Chondrocyte (in vitro differentiated cells): ENCODE results near the gene PRKACA. TPM values are rescaled to one million over a fixed set of nuclear protein-coding genes. Genes with fewer than 3 reads are reported as not detected.

Experiments
- DNase-seq: peaks from one replicate; pipeline ENCODE4 v3.0.0; 2021; ENCODE audit warnings: mixed read lengths, low spot score
- H3K27ac Mint-ChIP-seq: one replicate; pipeline ENCODE4 v1.8.0; 2021; ENCODE audit warnings: mild to moderate bottlenecking, moderate library complexity, mixed read lengths; ENCODE audit not compliant: unreplicated experiment
- H3K27me3 Mint-ChIP-seq: 2 replicates; pipeline ENCODE4 v1.8.0; 2021; ENCODE audit warnings: low read depth, mixed read lengths
- H3K36me3 Mint-ChIP-seq: 2 replicates; pipeline ENCODE4 v1.8.0; 2021; ENCODE audit warnings: low read depth, mixed read lengths
- H3K4me1 Mint-ChIP-seq: 2 replicates; pipeline ENCODE4 v1.8.0; 2021; ENCODE audit warnings: low read depth, mild to moderate bottlenecking, mixed read lengths
- H3K4me3 Mint-ChIP-seq: one replicate; pipeline ENCODE4 v1.8.0; 2021; ENCODE audit warnings: mild to moderate bottlenecking, moderate library complexity, mixed read lengths; ENCODE audit not compliant: unreplicated experiment
- H3K9me3 Mint-ChIP-seq: 2 replicates; pipeline ENCODE4 v1.8.0; 2021; ENCODE audit warnings: low read depth, mixed read lengths
- total RNA-seq: library from RNA; stranded (reverse); gene quantifications from 3 replicates; pipeline ENCODE4 v1.2.1, GENCODE V29; 2021
- TF ChIP-seq, protein P1 (sequence below): fragments of 200-600 bp; sonication (generic); IDR thresholded peaks from 2 replicates; pipeline ENCODE4 v1.5.0; 2021; ENCODE audit warnings: antibody characterized with exemption, mild to moderate bottlenecking, moderate library complexity

Gene PRKACA
- total RNA-seq, 1 donor from 2014 or later, result 88.2 TPM

DNA sequence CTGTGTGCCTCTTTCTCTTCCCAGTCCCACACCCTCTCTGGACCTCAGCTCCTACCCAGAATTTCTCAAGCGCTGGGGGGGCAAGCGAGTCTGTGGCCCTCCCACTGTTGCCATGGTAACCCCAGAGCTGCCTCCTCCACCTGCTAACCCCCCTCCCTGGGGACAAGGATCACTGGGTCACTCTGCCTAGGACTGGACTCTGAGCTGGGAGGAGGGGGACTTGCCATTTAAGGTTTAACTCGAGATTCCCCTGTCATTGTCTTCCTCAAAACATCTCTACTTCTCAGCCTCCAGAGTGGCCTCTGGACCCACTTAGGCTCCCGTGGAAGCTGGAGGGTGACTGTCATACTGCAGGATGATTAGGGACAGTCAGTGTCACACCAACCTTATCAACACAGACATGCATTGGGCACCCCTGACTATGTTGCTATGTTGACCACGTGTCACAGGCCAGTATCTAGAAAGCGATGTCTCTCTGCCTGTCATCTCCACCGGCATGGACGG lies 57.9 kb downstream of the PRKACA start:
- no peaks in the 10 kb centered on the region for H3K9me3 Mint-ChIP-seq
- H3K4me3 Mint-ChIP-seq, result no peak overlapping the region
- TF ChIP-seq, protein P1, sequence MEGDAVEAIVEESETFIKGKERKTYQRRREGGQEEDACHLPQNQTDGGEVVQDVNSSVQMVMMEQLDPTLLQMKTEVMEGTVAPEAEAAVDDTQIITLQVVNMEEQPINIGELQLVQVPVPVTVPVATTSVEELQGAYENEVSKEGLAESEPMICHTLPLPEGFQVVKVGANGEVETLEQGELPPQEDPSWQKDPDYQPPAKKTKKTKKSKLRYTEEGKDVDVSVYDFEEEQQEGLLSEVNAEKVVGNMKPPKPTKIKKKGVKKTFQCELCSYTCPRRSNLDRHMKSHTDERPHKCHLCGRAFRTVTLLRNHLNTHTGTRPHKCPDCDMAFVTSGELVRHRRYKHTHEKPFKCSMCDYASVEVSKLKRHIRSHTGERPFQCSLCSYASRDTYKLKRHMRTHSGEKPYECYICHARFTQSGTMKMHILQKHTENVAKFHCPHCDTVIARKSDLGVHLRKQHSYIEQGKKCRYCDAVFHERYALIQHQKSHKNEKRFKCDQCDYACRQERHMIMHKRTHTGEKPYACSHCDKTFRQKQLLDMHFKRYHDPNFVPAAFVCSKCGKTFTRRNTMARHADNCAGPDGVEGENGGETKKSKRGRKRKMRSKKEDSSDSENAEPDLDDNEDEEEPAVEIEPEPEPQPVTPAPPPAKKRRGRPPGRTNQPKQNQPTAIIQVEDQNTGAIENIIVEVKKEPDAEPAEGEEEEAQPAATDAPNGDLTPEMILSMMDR, result no peak
- H3K36me3 Mint-ChIP-seq, result no peaks in the 10 kb centered on the region
- H3K27me3 Mint-ChIP-seq, result peaks cover 3% of the 10 kb centered on the region
- no peak for DNase-seq
- H3K27ac Mint-ChIP-seq, result no peak overlapping the region
- H3K4me1 Mint-ChIP-seq, result peaks cover 11% of the 10 kb centered on the region

DNA sequence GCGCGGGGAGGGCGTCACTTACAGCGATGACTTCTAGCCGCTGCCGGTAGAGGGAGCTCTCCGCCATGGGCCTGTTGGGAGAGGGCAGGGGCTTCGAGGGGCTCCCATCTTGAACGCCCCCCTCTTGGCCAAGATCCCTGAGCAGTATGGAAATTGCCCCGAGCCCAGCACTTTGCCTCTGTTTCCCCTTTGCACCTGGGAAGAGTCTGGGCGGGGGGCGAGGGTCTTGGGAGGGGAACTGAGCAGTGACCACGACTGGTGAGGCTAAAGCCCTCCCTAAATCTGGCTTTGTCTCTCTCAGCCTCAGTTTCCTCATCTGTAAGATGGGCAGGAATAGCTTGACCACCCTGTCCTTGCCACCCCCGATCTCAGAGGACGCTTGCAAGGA lies 58.5 kb downstream of the PRKACA start:
- no peaks in the 10 kb centered on the region for H3K36me3 Mint-ChIP-seq
- H3K9me3 Mint-ChIP-seq, result no peaks in the 10 kb centered on the region
- no peak for DNase-seq
- TF ChIP-seq, protein P1, result peak; percentile 80
- peaks cover 3% of the 10 kb centered on the region for H3K27me3 Mint-ChIP-seq
- no peak overlapping the region for H3K27ac Mint-ChIP-seq
- H3K4me3 Mint-ChIP-seq, result no peak overlapping the region
- H3K4me1 Mint-ChIP-seq, result peaks cover 11% of the 10 kb centered on the region

DNA sequence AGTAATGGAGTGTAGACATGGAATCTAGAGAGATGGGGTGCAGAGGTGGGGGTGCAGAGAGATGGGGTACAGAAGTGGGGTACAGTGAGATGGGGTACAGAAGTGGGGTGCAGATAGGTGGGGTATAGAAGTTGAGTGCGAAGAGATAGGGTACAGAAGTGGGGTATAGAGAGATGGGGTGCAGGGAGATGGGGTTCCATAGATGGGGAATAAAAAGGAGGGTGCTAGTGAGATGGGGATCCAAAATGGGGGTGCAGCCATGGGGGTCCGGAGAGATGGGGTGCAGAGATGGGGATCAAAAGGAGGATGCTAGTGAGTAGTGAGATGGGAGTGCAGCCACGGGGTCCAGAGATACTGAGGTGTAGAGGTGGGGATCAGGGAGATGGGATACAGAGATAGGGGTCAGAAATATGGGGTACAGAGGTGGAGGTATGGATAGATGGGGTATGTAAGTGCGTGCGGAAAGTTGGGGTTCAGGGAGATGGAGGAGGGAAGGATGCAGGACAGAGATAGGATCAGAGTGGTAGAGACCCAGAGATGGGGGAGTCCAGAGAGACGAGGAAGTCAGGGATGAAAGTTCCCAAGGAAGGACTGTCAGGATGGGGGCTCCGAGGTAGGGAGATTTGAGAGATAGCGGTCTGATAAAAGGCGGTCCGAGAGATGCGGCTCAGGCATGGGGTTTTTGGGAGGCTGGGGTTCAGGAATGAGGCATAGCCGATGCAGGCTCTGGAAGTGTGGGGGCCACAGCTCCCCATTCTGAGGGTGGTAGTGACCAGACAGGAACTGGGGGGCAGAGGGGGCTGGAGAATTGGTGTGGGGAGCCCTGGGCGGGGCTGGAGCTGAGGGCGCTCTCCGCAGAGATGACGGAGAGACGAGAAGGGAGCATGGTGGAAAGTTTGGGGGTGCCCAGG lies 59.1 kb downstream of the PRKACA start:
- peaks cover 3% of the 10 kb centered on the region for H3K27me3 Mint-ChIP-seq
- TF ChIP-seq, protein P1, result no peak
- no peak overlapping the region for H3K27ac Mint-ChIP-seq
- H3K4me3 Mint-ChIP-seq, result peak overlapping the region; percentile 72
- H3K4me1 Mint-ChIP-seq, result peaks cover 11% of the 10 kb centered on the region
- no peak for DNase-seq
- H3K36me3 Mint-ChIP-seq, result no peaks in the 10 kb centered on the region
- no peaks in the 10 kb centered on the region for H3K9me3 Mint-ChIP-seq

DNA sequence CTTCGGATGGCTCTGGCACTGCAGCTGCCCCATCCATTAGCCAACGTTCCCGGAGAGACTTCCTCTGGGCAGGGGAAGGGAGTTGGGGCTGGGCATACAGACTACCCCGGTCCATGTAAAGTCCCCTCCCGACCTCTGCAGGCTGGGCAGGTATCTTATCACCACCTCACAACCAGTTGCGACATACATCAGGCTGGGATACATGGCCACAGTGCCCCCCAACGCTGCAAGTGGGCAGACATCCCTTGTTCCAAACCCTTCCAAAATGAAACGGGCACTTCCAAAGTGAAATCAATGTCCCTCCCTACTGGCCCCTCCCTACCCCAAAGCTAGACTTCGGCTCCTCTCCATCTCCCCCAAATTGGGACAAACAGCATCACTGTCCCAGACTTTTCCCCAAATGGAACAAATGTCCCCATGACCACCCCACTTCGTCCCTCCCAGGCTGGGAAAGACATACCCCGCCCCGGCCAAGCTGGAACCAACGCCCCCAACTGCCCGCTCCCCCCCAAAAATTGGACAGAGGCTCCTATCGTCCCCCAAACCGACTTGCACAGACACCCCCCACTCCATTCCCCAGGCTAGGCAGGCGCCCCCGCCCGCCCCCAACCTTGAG lies 60.7 kb downstream of the PRKACA start:
- TF ChIP-seq, protein P1, result no peak
- Mint-ChIP-seq H3K4me3 (peak overlapping the region; percentile 55), H3K27me3 (peaks cover 3% of the 10 kb centered on the region), H3K4me1 (peaks cover 11% of the 10 kb centered on the region), H3K36me3 (peaks cover 1% of the 10 kb centered on the region), H3K9me3 (no peaks in the 10 kb centered on the region), H3K27ac (no peak overlapping the region)
- no peak for DNase-seq

DNA sequence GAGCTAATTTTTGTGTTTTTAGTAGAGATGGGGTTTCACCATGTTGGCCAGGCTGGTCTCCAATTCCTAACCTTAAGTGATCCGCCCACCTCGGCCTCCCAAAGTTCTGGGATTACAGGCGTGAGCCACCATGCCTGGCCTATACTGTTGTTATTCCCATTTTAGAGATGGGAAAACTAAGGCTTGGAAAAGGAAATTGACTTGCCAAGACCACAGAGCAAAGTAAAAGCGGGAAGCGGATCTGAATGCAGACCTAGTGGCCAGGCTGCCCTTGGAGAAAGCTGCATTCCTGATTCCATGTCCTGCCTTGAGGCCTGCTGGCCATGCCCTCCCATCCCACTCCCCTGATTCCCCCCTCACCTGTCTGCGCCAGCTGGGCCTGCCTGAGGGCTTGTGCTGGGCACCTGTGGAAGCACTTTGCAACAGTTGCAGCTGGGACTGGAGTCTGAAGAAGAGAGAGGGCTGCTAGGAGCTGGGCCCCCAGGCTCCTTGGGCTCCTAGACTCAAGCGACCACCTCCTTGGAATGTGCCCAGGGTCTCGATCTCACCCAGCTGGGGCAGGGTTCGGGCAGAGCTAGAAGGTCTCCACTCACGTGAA lies 61.4 kb downstream of the PRKACA start:
- H3K27me3 Mint-ChIP-seq, result peaks cover 3% of the 10 kb centered on the region
- H3K4me1 Mint-ChIP-seq, result peaks cover 11% of the 10 kb centered on the region
- H3K4me3 Mint-ChIP-seq, result no peak overlapping the region
- no peak overlapping the region for H3K27ac Mint-ChIP-seq
- TF ChIP-seq, protein P1, result no peak
- H3K36me3 Mint-ChIP-seq, result peaks cover 1% of the 10 kb centered on the region
- no peaks in the 10 kb centered on the region for H3K9me3 Mint-ChIP-seq
- DNase-seq, result no peak
